Vagina (tissue), 2 donors: ENCODE data around the gene MST1R. TPM values are rescaled to one million over a fixed set of nuclear protein-coding genes. Genes with fewer than 3 reads are reported as not detected.

Experiments
- DNase-seq, 2 donors: peaks; one replicate each; pipeline ENCODE4 v3.0.0-alpha.2; 2017; ENCODE audit errors: extremely low spot score in 2 of 2
- H3K27ac ChIP-seq: fragments of 200-600 bp; sonication (generic); one replicate; pipeline ENCODE4 v1.5.1; 2019
- H3K27me3 ChIP-seq: fragments of 200-600 bp; sonication (generic); one replicate; pipeline ENCODE4 v1.5.1; 2019
- H3K36me3 ChIP-seq, 2 donors: fragments of 200-600 bp; sonication (generic); one replicate each; pipeline ENCODE4 v1.5.1; 2017 to 2019
- H3K4me1 ChIP-seq: fragments of 200-600 bp; sonication (generic); one replicate; pipeline ENCODE4 v1.5.1; 2019
- H3K4me3 ChIP-seq, 2 donors: fragments of 200-600 bp; sonication (generic); 1 replicate in 1 of 2; 2 replicates in 1 of 2; pipeline ENCODE4 v1.5.1; 2016 to 2019
- H3K9me3 ChIP-seq: fragments of 200-600 bp; sonication (generic); one replicate; pipeline ENCODE4 v1.5.1; 2019
- POLR2A ChIP-seq, 2 donors: fragments of 450-650 bp; IDR thresholded peaks; one replicate each; pipeline ENCODE4 v1.6.1; 2017; ENCODE audit warnings: antibody characterized with exemption in 2 of 2, mild to moderate bottlenecking in 2 of 2, moderate library complexity in 2 of 2
- POLR2AphosphoS5 ChIP-seq, 2 donors: sonication (generic); formaldehyde crosslinking; IDR thresholded peaks; one replicate each; pipeline ENCODE4 v1.9.0; 2017; ENCODE audit warnings: antibody characterized with exemption in 2 of 2, mild to moderate bottlenecking in 2 of 2, low read depth in 1 of 2; ENCODE audit not compliant: insufficient read depth in 1 of 2
- intact Hi-C: fragments of 100-400 bp; cut with DNase I; formaldehyde crosslinking; loops from one replicate; pipeline ENCODE4 v1.15.1; 2023
- total RNA-seq: library from RNA; depleted of rRNA; stranded (reverse); fragments of >200 nt; gene quantifications from one replicate; pipeline ENCODE4 v1.2.3, GENCODE V29; 2016
- TF ChIP-seq, protein P1 (sequence below), 3 experiments: fragments of 450-650 bp in 2 of 3; fragments of 200-600 bp in 1 of 3; sonication (generic) in 1 of 3; IDR thresholded peaks; one replicate each; pipeline ENCODE4 v1.5.1; 2017 to 2019; ENCODE audit warnings: antibody characterized with exemption in 3 of 3, mild to moderate bottlenecking in 2 of 3, moderate library complexity in 2 of 3

The MST1R gene
- total RNA-seq, 1 donor from 2014 or later, result 38.1 TPM

GRCh38 chr3:49911611-49912010 is 7.9 kb upstream of the MST1R start:
- Histone ChIP-seq H3K36me3 (peaks cover 0 to 17% of the 10 kb centered on the region in 2 donors), H3K27ac (no peak overlapping the region), H3K4me3 (no peak overlapping the region), H3K27me3 (no peaks in the 10 kb centered on the region), H3K4me1 (peaks cover 5% of the 10 kb centered on the region), H3K9me3 (no peaks in the 10 kb centered on the region)
- intact Hi-C loops, result no loop called here
- DNase-seq, result no peak
- TF ChIP-seq POLR2A (IDR thresholded peaks at IDR 0.05) (no peak), POLR2AphosphoS5 (IDR thresholded peaks at IDR 0.05; ENCODE audit: insufficient read depth in 1 of 2, low read depth in 1 of 2) (no peak)
- TF ChIP-seq, protein P1, sequence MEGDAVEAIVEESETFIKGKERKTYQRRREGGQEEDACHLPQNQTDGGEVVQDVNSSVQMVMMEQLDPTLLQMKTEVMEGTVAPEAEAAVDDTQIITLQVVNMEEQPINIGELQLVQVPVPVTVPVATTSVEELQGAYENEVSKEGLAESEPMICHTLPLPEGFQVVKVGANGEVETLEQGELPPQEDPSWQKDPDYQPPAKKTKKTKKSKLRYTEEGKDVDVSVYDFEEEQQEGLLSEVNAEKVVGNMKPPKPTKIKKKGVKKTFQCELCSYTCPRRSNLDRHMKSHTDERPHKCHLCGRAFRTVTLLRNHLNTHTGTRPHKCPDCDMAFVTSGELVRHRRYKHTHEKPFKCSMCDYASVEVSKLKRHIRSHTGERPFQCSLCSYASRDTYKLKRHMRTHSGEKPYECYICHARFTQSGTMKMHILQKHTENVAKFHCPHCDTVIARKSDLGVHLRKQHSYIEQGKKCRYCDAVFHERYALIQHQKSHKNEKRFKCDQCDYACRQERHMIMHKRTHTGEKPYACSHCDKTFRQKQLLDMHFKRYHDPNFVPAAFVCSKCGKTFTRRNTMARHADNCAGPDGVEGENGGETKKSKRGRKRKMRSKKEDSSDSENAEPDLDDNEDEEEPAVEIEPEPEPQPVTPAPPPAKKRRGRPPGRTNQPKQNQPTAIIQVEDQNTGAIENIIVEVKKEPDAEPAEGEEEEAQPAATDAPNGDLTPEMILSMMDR (IDR thresholded peaks at IDR 0.05), result no peak

- H3K9me3 ChIP-seq, result no peaks in the 10 kb centered on the region
- H3K27ac ChIP-seq, result no peak overlapping the region
- H3K36me3 ChIP-seq, result peaks cover 0 to 17% of the 10 kb centered on the region in 2 donors
- no peak for DNase-seq
- intact Hi-C loops, result no loop called here
- H3K4me3 ChIP-seq, result no peak overlapping the region
- TF ChIP-seq, protein P1 (IDR thresholded peaks at IDR 0.05), result no peak
- no peak for TF ChIP-seq POLR2AphosphoS5 (IDR thresholded peaks at IDR 0.05; ENCODE audit: insufficient read depth in 1 of 2, low read depth in 1 of 2)
- no peak for TF ChIP-seq POLR2A (IDR thresholded peaks at IDR 0.05)
- peaks cover 11% of the 10 kb centered on the region for H3K4me1 ChIP-seq
- H3K27me3 ChIP-seq, result no peaks in the 10 kb centered on the region
These were observed 7.4 kb upstream of the MST1R start for GRCh38 chr3:49911124-49911420.

DNA sequence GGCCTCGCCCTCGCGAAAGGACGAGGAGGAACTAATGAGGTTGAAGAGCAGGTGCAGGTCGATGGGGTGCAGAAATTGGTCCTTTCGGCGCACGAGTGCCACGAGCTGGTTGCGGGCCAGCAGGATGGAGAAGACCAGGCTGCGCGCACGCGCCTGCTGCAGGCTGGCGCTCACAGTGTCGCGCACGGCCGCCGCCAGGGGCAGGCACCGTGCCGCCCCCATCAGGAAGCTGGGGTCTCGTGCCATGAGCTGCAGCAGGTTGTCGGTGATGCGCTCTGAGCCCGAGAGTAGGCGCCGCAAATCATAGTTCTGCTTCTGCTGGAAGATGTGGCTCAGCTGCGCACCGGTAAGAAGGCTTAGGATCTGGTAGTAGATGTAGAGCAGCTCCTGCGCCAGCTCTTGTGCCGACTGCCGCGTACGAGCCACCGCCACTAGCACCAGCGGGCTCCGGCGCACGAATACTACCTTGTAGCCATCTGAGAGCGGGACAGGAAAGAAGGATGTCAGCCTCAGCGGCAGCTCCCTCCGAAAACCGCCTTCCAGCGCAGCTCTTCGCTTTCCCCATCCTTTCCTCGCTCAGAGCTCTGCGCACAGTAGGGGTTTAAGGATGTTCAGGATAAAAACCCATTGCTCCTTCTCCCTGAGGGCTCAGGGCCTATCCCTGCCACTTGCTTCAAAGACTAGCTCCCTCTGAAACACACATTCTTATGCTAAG is 6.9 kb upstream of the MST1R start:
- TF ChIP-seq POLR2AphosphoS5 (IDR thresholded peaks at IDR 0.05; ENCODE audit: insufficient read depth in 1 of 2, low read depth in 1 of 2), result no peak
- TF ChIP-seq POLR2A (IDR thresholded peaks at IDR 0.05), result no peak
- TF ChIP-seq, protein P1 (IDR thresholded peaks at IDR 0.05), result no peak
- Histone ChIP-seq H3K4me3 (no peak overlapping the region), H3K27ac (no peak overlapping the region), H3K9me3 (no peaks in the 10 kb centered on the region), H3K36me3 (peaks cover 0 to 17% of the 10 kb centered on the region in 2 donors), H3K4me1 (peaks cover 16% of the 10 kb centered on the region), H3K27me3 (no peaks in the 10 kb centered on the region)
- intact Hi-C loops, result no loop called here
- DNase-seq, result no peak

GRCh38 chr3:49908373-49909199 is 4.9 kb upstream of the MST1R start:
- H3K36me3 ChIP-seq, result peaks cover 0 to 17% of the 10 kb centered on the region in 2 donors
- no peak for DNase-seq
- no peaks in the 10 kb centered on the region for H3K27me3 ChIP-seq
- TF ChIP-seq, protein P1 (IDR thresholded peaks at IDR 0.05), result no peak
- TF ChIP-seq POLR2AphosphoS5 (IDR thresholded peaks at IDR 0.05; ENCODE audit: insufficient read depth in 1 of 2, low read depth in 1 of 2) (no peak), POLR2A (IDR thresholded peaks at IDR 0.05) (no peak)
- no peak overlapping the region for H3K4me3 ChIP-seq
- intact Hi-C loops, result no loop called here
- H3K9me3 ChIP-seq, result no peaks in the 10 kb centered on the region
- peaks cover 36% of the 10 kb centered on the region for H3K4me1 ChIP-seq
- no peak overlapping the region for H3K27ac ChIP-seq
